Activated naive CD8-positive, alpha-beta T cell treated with anti-CD3 and anti-CD28 coated beads for 36 hours (primary cell): ENCODE measurements around the gene RAB19. TPM values are rescaled to one million over a fixed set of nuclear protein-coding genes. Genes with fewer than 3 reads are reported as not detected.
"Not testable (repeated sequence)": the region's sequence is repeated elsewhere in the genome, so short reads cannot be mapped to it uniquely, and the experiment has no call there.

Source experiments
- DNase-seq: peaks from one replicate; pipeline ENCODE4 v3.0.0; 2021
- H3K27ac Mint-ChIP-seq: one replicate; pipeline ENCODE4 v1.8.0; 2022; ENCODE audit warnings: mild to moderate bottlenecking, moderate library complexity, mixed read lengths
- H3K27me3 Mint-ChIP-seq: one replicate; pipeline ENCODE4 v1.8.0; 2022; ENCODE audit warnings: mild to moderate bottlenecking, mixed read lengths
- H3K36me3 Mint-ChIP-seq: one replicate; pipeline ENCODE4 v1.8.0; 2021; ENCODE audit warnings: mild to moderate bottlenecking, mixed read lengths
- H3K4me1 Mint-ChIP-seq: one replicate; pipeline ENCODE4 v1.8.0; 2021; ENCODE audit warnings: mixed read lengths
- H3K4me3 Mint-ChIP-seq: one replicate; pipeline ENCODE4 v1.8.0; 2022; ENCODE audit warnings: mild to moderate bottlenecking, moderate library complexity, mixed read lengths
- H3K9me3 Mint-ChIP-seq: one replicate; pipeline ENCODE4 v1.8.0; 2022; ENCODE audit warnings: mixed read lengths
- total RNA-seq, 2 experiments: library from RNA; stranded (reverse); gene quantifications; one replicate each; pipeline ENCODE4 v1.2.3, GENCODE V29; 2021

The RAB19 gene
- total RNA-seq, 2 experiments from 2014 or later, result 6.8 to 7.6 TPM

- Mint-ChIP-seq H3K27ac (no peak overlapping the region), H3K4me3 (no peak overlapping the region), H3K9me3 (no peaks in the 10 kb centered on the region), H3K36me3 (peaks cover 3% of the 10 kb centered on the region), H3K27me3 (no peaks in the 10 kb centered on the region), H3K4me1 (peaks cover 5% of the 10 kb centered on the region)
- DNase-seq, result no peak
Measured at GRCh38 chr7:140421521-140421920, 17.7 kb downstream of the RAB19 start.

GRCh38 chr7:140423501-140423900 lies 19.6 kb downstream of the RAB19 start:
- Mint-ChIP-seq H3K9me3 (no peaks in the 10 kb centered on the region), H3K27ac (no peak overlapping the region), H3K27me3 (no peaks in the 10 kb centered on the region), H3K4me3 (no peak overlapping the region), H3K36me3 (no peaks in the 10 kb centered on the region), H3K4me1 (no peaks in the 10 kb centered on the region)
- no peak for DNase-seq

DNA sequence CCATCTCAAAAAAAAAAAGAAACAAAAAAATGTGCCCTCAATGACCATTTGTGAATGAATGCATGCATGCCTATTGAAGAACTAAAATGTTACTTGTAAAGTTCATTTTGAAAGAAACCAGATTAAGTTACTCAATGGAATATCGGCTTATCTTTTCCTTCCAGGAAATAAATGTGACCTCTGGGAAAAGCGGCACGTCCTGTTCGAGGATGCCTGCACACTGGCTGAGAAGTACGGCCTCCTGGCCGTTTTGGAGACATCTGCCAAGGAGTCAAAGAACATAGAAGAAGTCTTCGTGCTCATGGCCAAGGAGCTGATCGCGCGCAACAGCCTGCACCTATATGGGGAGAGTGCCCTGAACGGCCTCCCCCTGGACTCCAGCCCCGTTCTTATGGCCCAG lies 21.9 kb downstream of the RAB19 start:
- H3K4me3 Mint-ChIP-seq, result no peak overlapping the region
- H3K36me3 Mint-ChIP-seq, result no peaks in the 10 kb centered on the region
- H3K27me3 Mint-ChIP-seq, result no peaks in the 10 kb centered on the region
- no peak overlapping the region for H3K27ac Mint-ChIP-seq
- no peak for DNase-seq
- no peaks in the 10 kb centered on the region for H3K4me1 Mint-ChIP-seq
- no peaks in the 10 kb centered on the region for H3K9me3 Mint-ChIP-seq

- Mint-ChIP-seq H3K9me3 (no peaks in the 10 kb centered on the region), H3K27ac (no peak overlapping the region), H3K27me3 (no peaks in the 10 kb centered on the region)
Measured at GRCh38 chr7:140426130-140426529, 22.3 kb downstream of the RAB19 start.

DNA sequence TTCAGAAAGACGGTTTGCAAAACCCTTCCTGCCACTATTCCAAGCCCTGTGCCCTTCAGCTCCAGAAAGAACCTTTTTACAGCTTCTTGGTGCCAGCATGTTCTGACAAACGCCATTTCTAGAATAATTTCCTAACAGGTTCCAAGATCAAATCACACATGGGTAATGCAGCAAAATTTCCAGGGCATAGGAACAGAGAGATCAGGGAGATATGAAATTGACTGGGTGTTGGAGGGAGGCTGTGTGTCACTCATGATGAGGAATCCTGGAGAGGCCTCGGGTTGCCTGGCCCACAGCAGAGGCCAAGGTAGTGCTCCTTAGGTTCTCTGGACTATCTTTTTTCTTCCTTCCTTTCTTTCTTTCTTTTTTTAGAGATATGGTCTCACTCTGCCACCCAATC lies 29.5 kb downstream of the RAB19 start:
- peaks cover 8% of the 10 kb centered on the region for H3K27me3 Mint-ChIP-seq
- no peak for DNase-seq
- no peaks in the 10 kb centered on the region for H3K36me3 Mint-ChIP-seq
- no peak overlapping the region for H3K27ac Mint-ChIP-seq
- H3K4me1 Mint-ChIP-seq, result no peaks in the 10 kb centered on the region
- H3K4me3 Mint-ChIP-seq, result no peak overlapping the region
- no peaks in the 10 kb centered on the region for H3K9me3 Mint-ChIP-seq

More at GRCh38 chr7:140426130-140426529, 22.3 kb downstream of the RAB19 start:
- H3K4me3 Mint-ChIP-seq, result no peak overlapping the region
- H3K36me3 Mint-ChIP-seq, result no peaks in the 10 kb centered on the region
- DNase-seq, result no peak
- no peaks in the 10 kb centered on the region for H3K4me1 Mint-ChIP-seq

GRCh38 chr7:140435252-140435895 lies 31.5 kb downstream of the RAB19 start:
- Mint-ChIP-seq H3K9me3 (no peaks in the 10 kb centered on the region), H3K27me3 (peaks cover 8% of the 10 kb centered on the region), H3K36me3 (no peaks in the 10 kb centered on the region), H3K4me3 (no peak overlapping the region), H3K27ac (no peak overlapping the region), H3K4me1 (peaks cover 8% of the 10 kb centered on the region)
- DNase-seq, result no peak

- no peaks in the 10 kb centered on the region for H3K9me3 Mint-ChIP-seq
- no peak for DNase-seq
- no peak overlapping the region for H3K4me3 Mint-ChIP-seq
- no peaks in the 10 kb centered on the region for H3K36me3 Mint-ChIP-seq
- H3K4me1 Mint-ChIP-seq, result peaks cover 9% of the 10 kb centered on the region
- no peak overlapping the region for H3K27ac Mint-ChIP-seq
- peaks cover 8% of the 10 kb centered on the region for H3K27me3 Mint-ChIP-seq
Measured at GRCh38 chr7:140439359-140439758, 35.5 kb downstream of the RAB19 start.

DNA sequence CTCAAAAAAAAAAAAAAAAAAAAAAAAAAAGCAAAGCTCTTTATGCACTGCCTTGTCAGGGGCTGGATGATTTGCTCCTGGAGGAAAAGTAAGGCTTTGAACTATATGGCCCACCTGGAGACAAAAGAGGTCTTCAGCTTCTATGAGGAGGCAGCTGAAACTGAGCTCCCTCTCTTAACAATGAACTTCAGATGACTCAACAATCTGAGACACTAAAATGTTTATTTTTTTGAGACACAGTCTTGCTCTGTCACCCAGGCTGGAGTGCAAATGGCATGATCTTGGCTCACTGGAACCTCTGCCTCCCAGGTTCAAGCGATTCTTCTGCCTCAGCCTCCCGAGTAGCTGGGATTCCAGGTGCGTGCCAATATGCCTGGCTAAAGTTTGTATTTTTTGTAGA lies 36.7 kb downstream of the RAB19 start:
- H3K9me3 Mint-ChIP-seq, result no peaks in the 10 kb centered on the region
- H3K4me3 Mint-ChIP-seq, result no peak overlapping the region
- no peak for DNase-seq
- H3K27ac Mint-ChIP-seq, result no peak overlapping the region
- H3K27me3 Mint-ChIP-seq, result peaks cover 8% of the 10 kb centered on the region
- peaks cover 9% of the 10 kb centered on the region for H3K4me1 Mint-ChIP-seq
- H3K36me3 Mint-ChIP-seq, result no peaks in the 10 kb centered on the region

GRCh38 chr7:140441519-140441918 lies 37.7 kb downstream of the RAB19 start:
- Mint-ChIP-seq H3K27ac (no peak overlapping the region), H3K27me3 (peaks cover under 1% of the 10 kb centered on the region), H3K4me3 (no peak overlapping the region), H3K36me3 (no peaks in the 10 kb centered on the region), H3K9me3 (no peaks in the 10 kb centered on the region), H3K4me1 (peaks cover 9% of the 10 kb centered on the region)
- no peak for DNase-seq

GRCh38 chr7:140446467-140446866 lies 42.6 kb downstream of the RAB19 start:
- no peak overlapping the region for H3K4me3 Mint-ChIP-seq
- H3K27ac Mint-ChIP-seq, result no peak overlapping the region
- H3K9me3 Mint-ChIP-seq, result no peaks in the 10 kb centered on the region

GRCh38 chr7:140447841-140448240 lies 44.0 kb downstream of the RAB19 start:
- peaks cover 2% of the 10 kb centered on the region for H3K36me3 Mint-ChIP-seq
- no peak for DNase-seq
- no peak overlapping the region for H3K27ac Mint-ChIP-seq
- no peaks in the 10 kb centered on the region for H3K9me3 Mint-ChIP-seq
- no peak overlapping the region for H3K4me3 Mint-ChIP-seq
- no peaks in the 10 kb centered on the region for H3K27me3 Mint-ChIP-seq
- H3K4me1 Mint-ChIP-seq, result peaks cover 8% of the 10 kb centered on the region

More at GRCh38 chr7:140446467-140446866, 42.6 kb downstream of the RAB19 start:
- Mint-ChIP-seq H3K36me3 (no peaks in the 10 kb centered on the region), H3K4me1 (peaks cover 8% of the 10 kb centered on the region), H3K27me3 (no peaks in the 10 kb centered on the region)
- no peak for DNase-seq

GRCh38 chr7:140448781-140449480 lies 45.1 kb downstream of the RAB19 start:
- Mint-ChIP-seq H3K4me3 (no peak overlapping the region), H3K36me3 (peaks cover 4% of the 10 kb centered on the region), H3K4me1 (peaks cover 7% of the 10 kb centered on the region), H3K27me3 (no peaks in the 10 kb centered on the region), H3K27ac (no peak overlapping the region), H3K9me3 (no peaks in the 10 kb centered on the region)
- DNase-seq, result no peak

DNA sequence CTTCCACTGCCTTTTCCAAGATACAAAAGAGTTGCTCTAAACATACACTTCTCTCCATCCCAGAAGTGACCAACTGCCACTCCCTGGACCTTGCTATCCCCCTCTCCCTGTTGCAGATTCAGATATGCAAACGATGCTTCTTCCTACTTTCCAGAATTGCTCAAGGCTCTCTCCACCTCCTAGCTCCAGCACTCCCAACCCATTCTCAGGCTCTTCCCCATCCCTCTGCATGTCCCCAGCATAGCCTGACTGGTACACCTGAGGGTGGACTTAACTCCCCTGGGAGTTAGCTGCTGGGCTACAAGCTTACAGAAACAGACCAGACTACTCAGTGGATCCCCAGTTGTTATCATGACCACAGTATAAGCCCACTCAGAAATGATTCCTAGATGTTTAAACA lies 47.9 kb downstream of the RAB19 start:
- no peak overlapping the region for H3K4me3 Mint-ChIP-seq
- H3K27ac Mint-ChIP-seq, result no peak overlapping the region
- no peaks in the 10 kb centered on the region for H3K9me3 Mint-ChIP-seq
- H3K4me1 Mint-ChIP-seq, result peaks cover 15% of the 10 kb centered on the region
- H3K27me3 Mint-ChIP-seq, result no peaks in the 10 kb centered on the region
- DNase-seq, result no peak
- H3K36me3 Mint-ChIP-seq, result peaks cover 11% of the 10 kb centered on the region

DNA sequence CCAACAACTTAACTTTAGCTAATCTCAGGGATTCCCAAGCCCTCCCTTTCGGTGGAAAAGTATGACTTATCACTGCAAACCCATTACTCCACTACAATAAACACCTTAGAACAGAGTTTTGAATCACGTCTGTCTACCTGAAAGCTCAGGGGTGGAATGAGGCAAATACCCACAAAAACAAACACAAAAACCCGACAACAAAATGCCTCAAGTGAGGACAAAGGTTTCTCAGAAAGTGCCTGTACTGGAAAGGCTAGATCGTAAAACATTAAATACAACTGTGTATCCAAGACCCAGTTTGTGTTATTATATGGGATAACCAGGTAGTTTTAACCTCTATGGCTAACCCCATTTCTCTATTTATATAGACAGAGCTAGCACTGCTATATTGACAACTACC lies 49.4 kb downstream of the RAB19 start:
- H3K4me3 Mint-ChIP-seq, result no peak overlapping the region
- peaks cover 11% of the 10 kb centered on the region for H3K36me3 Mint-ChIP-seq
- peaks cover 21% of the 10 kb centered on the region for H3K4me1 Mint-ChIP-seq
- no peak overlapping the region for H3K27ac Mint-ChIP-seq
- H3K27me3 Mint-ChIP-seq, result no peaks in the 10 kb centered on the region
- no peak for DNase-seq
- H3K9me3 Mint-ChIP-seq, result no peaks in the 10 kb centered on the region

DNA sequence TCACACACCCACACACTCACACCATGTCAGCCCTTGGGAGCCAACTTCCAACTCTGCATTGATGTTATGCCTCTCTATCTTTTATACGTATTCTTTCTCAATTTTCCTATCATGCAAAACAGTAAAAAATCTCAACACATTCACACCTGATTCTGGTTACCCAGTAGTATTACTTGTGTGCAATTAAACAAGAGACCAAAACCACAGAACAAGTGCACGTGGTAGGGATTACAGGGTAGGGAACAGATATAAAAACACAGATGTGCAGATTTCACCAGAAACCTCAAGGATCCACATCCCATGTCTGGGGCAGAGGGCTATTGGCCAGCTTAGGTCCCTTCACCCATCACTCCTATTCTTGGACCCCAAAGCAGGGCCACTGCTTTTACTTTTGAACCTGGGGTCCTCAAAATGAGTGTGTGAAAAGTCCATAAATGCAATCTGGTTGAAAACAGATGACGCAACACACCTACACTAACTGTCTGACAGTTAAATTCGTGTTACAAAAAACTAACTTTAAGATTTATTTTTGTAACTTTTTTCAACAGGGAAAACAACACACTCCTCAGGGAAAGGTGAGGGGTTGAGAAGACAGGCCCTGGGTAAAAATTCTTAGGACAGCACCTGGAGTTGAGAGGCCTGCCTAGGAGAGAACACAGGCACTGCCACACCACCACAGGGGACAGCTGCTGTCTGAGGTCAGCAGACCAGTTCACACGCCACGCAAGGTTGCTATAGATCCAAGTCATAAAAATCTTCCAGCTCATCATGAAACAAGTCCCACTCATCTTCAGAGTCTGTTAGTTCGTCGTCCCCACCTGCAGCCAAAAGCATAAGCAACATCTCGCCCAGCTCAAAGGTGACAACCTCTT lies 50.2 kb downstream of the RAB19 start:
- peaks cover 21% of the 10 kb centered on the region for H3K4me1 Mint-ChIP-seq
- H3K27ac Mint-ChIP-seq, result peak overlapping the region; percentile 47
- H3K9me3 Mint-ChIP-seq, DNase-seq, H3K4me3 Mint-ChIP-seq, H3K27me3 Mint-ChIP-seq: not testable (repeated sequence)
- peaks cover 11% of the 10 kb centered on the region for H3K36me3 Mint-ChIP-seq
